Thoracic aorta endothelial cell (primary cell): Measurements from ENCODE around the gene NPPA. TPM values are rescaled to one million over a fixed set of nuclear protein-coding genes. Genes with fewer than 3 reads are reported as not detected.

Experiments
- small RNA-seq: library from RNA; depleted of rRNA; stranded (forward); fragments of <200 nt; gene quantifications from one replicate; pipeline ENCODE3, GENCODE V24; 2012
- total RNA-seq: library from RNA; depleted of rRNA; stranded (reverse); fragments of >200 nt; gene quantifications from 2 replicates; pipeline ENCODE4 v1.2.3, GENCODE V29; 2012

Gene NPPA
- total RNA-seq: not detected in 2 replicates

DNA sequence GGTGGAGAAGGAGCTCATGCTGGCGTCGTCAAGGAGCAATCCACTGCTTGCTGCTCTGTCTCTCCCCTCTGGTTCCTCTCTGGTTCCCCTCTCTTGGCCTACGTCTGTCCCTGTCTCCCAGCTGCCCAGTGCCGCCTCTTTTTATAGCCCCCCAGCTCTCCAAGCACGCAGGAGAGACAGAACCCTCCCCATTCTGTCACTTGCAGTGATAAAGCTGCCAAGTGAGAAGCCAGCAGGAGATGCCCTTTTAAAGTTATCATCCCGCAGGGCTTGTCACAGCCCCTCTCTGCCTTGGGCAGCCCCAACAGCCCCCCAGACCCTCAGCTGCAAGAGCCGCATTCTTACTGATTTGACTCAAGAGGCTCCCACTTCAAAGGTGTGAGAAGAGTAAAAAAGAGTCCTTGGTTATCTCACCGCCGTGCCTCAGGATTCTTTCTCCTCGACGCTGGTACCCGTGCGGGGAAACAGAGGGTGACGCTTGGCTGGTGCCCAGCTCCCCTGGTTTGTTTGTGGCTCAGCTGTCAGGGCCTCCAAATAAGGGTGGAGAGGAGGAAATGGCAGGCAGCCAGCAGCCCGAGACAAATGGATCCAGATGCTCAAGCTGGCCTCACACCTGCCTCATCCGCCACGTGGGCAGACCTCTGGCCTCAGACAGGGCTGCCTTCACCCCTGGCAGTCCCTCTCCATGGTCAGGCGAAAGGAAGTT lies at the start of gene NPPA:
Gene NPPA (minus strand): TSS at position 117 of the 706 bp plus-strand sequence. CDS start 99 bp downstream, at position 18.

DNA sequence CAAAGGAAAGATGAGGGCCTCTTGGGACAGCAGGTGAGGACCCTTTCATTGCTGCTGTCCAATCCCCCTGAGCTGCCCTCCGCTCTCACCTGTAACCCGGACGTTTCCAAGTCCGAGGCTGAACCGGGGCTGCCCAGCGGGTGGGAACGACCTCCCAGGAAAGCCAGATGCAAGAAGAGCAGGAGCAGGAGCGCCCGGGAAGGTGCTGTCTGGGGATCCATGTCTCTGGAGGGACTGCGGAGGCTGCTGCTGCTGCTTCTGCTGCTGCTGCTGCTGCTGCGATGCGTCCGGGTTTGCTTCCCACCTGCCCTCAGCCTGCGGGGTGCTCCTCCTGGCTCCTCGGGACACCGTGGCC lies 11.0 kb upstream of the NPPA start, which contains the start of gene NPPB:
Gene NPPB (minus strand): TSS at position 333 of the 355 bp plus-strand sequence. CDS start 112 bp downstream, at position 221.

DNA sequence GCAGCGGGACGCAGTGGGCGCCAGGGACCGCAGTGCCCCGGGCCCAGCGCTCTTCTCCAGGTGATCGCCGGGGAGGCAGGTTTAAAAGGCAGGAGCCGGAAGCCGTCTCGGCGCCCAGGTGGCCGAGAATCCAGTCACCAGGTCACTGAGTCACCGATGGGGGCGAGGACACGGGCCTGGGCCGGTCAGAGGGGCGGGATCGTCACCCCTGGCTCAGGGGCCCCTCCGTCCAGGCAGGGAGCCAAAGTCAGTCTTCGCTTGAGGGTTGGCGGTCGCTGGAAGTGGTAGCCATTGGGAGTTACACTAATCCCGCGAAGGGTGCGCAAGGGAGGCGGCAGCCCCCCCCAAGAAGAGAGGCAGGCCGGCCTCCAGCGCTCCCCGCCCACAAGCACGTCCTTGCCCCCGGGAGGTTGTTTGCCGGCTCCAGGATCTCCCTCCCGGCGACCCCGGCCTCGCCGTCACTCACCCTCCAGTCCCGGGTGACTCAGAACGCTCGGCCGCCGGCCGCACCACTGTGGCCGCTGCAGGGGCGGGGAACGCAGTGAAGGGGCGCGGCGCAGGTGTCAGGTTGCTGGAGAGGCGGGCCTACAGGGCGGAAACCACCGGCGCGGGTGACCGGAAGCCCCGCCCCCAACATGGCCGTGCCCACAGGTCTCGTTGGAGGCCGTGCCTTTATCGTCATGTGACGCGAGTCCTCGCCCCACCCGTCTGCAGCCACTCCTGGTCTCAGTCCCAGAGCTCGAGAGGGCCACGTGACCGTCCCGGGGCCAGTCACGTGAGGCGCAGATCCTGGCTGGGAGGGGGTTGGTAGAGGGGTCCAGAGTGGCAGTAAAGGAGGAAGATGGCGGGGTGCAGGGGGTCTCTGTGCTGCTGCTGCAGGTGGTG lies 41.9 kb downstream of the NPPA start, which contains the start of the genes CLCN6 and MTHFR:
Gene CLCN6 (plus strand): TSS at position 770 of the 885 bp plus-strand sequence. CDS start 72 bp downstream, at position 842.
Gene MTHFR (minus strand): TSS at position 543 of the 885 bp plus-strand sequence. CDS start 2,848 bp downstream, outside the sequence.

Small RNAs within 50 kb of the gene (small RNA-seq; reads per million reads assigned to genes)
- gene RF02156 (not detected), gene RF02157 (not detected), gene RF02158 (not detected)

Other genes starting within 250 kb of the NPPA start
- gene FBXO2, start 193.4 kb downstream of the NPPA start, total RNA-seq: 0.40 and 0.50 TPM in 2 replicates
- gene FBXO44, start 192.9 kb downstream of the NPPA start, total RNA-seq: 5.2 and 8.4 TPM in 2 replicates
- gene FBXO6, start 183.6 kb downstream of the NPPA start, total RNA-seq: 1.3 and 2.2 TPM in 2 replicates
- gene MAD2L2, start 166.6 kb downstream of the NPPA start, total RNA-seq: 24.2 and 27.4 TPM in 2 replicates
- 0.50 and 0.93 TPM in 2 replicates for gene DRAXIN, start 156.1 kb downstream of the NPPA start, total RNA-seq
- gene AGTRAP, start 111.6 kb downstream of the NPPA start, total RNA-seq: 31.9 and 46.9 TPM in 2 replicates
- 0.29 TPM in 1 of 2 replicates, not detected in the other for gene C1orf167, start 85.6 kb downstream of the NPPA start, total RNA-seq
- gene MTHFR, start 41.8 kb downstream of the NPPA start, total RNA-seq: 20.7 and 21.7 TPM in 2 replicates
- gene CLCN6, start 41.6 kb downstream of the NPPA start, total RNA-seq: 15.4 and 22.4 TPM in 2 replicates
- gene NPPB, start 11.2 kb upstream of the NPPA start, total RNA-seq: not detected in 2 replicates
- gene KIAA2013, start 78.6 kb upstream of the NPPA start, total RNA-seq: 71.8 and 77.6 TPM in 2 replicates
- 260 and 302 TPM in 2 replicates for gene PLOD1, start 86.9 kb upstream of the NPPA start, total RNA-seq
- gene MFN2, start 132.7 kb upstream of the NPPA start, total RNA-seq: 68.8 and 72.4 TPM in 2 replicates
- gene MIIP, start 171.7 kb upstream of the NPPA start, total RNA-seq: 19.5 and 31.9 TPM in 2 replicates
- under 0.01 and 0.22 TPM in 2 replicates for gene TNFRSF8, start 215.5 kb upstream of the NPPA start, total RNA-seq